GM12891 (cell line): Measurements from ENCODE around the gene SHPK.

Experiments
- PAX5 ChIP-seq: IDR thresholded peaks from 2 replicates; pipeline ENCODE4 v1.6.1; 2011; ENCODE audit warnings: low read length, moderate library complexity, mild to moderate bottlenecking; ENCODE audit not compliant: insufficient read depth, severe bottlenecking
- POLR2A ChIP-seq: IDR thresholded peaks from 2 replicates; pipeline ENCODE4 v1.6.1; 2011; ENCODE audit warnings: low read depth, low read length, control low read depth
- POLR2AphosphoS5 ChIP-seq: IDR thresholded peaks from 2 replicates; pipeline ENCODE4 v1.6.1; 2011; ENCODE audit warnings: low read depth, low read length, control low read depth
- SPI1 ChIP-seq: IDR thresholded peaks from 2 replicates; pipeline ENCODE4 v1.6.1; 2011; ENCODE audit warnings: low read depth, low read length, control low read depth
- TAF1 ChIP-seq: IDR thresholded peaks from 2 replicates; pipeline ENCODE4 v1.6.1; 2011; ENCODE audit warnings: low read depth, low read length, control low read depth

DNA sequence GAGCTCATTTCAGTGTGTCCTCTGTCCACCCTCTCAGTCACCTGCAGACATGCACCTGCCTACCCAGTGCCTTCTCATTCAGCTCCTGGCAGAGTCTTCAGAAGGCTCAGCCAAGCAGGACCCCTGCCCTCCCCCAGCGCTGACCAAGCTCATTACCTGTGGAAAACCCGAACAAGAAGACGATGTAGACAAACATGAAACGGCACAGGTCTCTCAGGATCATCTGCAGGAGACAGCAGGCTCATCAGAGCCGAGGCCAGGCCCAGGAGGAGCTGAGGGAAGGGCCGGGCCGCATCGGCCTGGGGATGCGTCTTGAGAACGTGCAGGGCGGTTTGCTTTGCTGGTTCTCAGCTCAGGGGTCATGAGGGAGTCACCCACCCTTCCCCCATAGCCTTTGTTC is 59.1 kb downstream of the SHPK start:
- no peak for TF ChIP-seq POLR2A
- no peak for TF ChIP-seq TAF1
- no peak for TF ChIP-seq PAX5
- no peak for TF ChIP-seq POLR2AphosphoS5
- no peak for TF ChIP-seq SPI1
